H9 (cell line): ENCODE data around the gene ASPHD1. TPM values are rescaled to one million over a fixed set of nuclear protein-coding genes. Genes with fewer than 3 reads are reported as not detected.

Experiments used
- DNase-seq: peaks from one replicate; pipeline ENCODE4 v3.0.0-alpha.2; 2017
- H2AFZ ChIP-seq: one replicate; pipeline ENCODE4 v1.6.1; 2013; ENCODE audit warnings: mild to moderate bottlenecking, low read length, control low read depth, moderate library complexity
- H2AK5ac ChIP-seq: 2 replicates; pipeline ENCODE4 v1.6.1; 2013; ENCODE audit warnings: low read length, control low read depth, mixed read lengths; ENCODE audit not compliant: insufficient read length
- H2BK120ac ChIP-seq: one replicate; pipeline ENCODE4 v1.6.1; 2013; ENCODE audit warnings: low read depth, mild to moderate bottlenecking, low read length, control low read depth, inconsistent platforms; ENCODE audit not compliant: poor library complexity, severe bottlenecking
- H2BK12ac ChIP-seq: 2 replicates; pipeline ENCODE4 v1.6.1; 2013; ENCODE audit warnings: low read length, control low read depth, mixed read lengths, low read depth; ENCODE audit not compliant: insufficient read length
- H2BK15ac ChIP-seq: 2 replicates; pipeline ENCODE4 v1.6.1; 2013; ENCODE audit warnings: low read depth, low read length, control low read depth
- H2BK20ac ChIP-seq: one replicate; pipeline ENCODE4 v1.6.1; 2013; ENCODE audit warnings: low read depth, mild to moderate bottlenecking, low read length, control low read depth, inconsistent platforms; ENCODE audit not compliant: poor library complexity, severe bottlenecking
- H2BK5ac ChIP-seq: 2 replicates; pipeline ENCODE4 v1.6.1; 2013; ENCODE audit warnings: low read length, control low read depth, mixed read lengths; ENCODE audit not compliant: insufficient read length
- H3K14ac ChIP-seq: 2 replicates; pipeline ENCODE4 v1.6.1; 2013; ENCODE audit warnings: low read length, control low read depth; ENCODE audit not compliant: insufficient read depth
- H3K18ac ChIP-seq: 2 replicates; pipeline ENCODE4 v1.6.1; 2013; ENCODE audit warnings: low read depth, mild to moderate bottlenecking, mixed read lengths, low read length, control low read depth; ENCODE audit not compliant: insufficient read length
- H3K23ac ChIP-seq: 2 replicates; pipeline ENCODE4 v1.6.1; 2013; ENCODE audit warnings: low read length, control low read depth, mixed read lengths, low read depth; ENCODE audit not compliant: insufficient read length
- H3K23me2 ChIP-seq: 2 replicates; pipeline ENCODE4 v1.6.1; 2013; ENCODE audit warnings: low read depth, mild to moderate bottlenecking, mixed read lengths, low read length, control low read depth; ENCODE audit not compliant: insufficient read length, poor library complexity, severe bottlenecking
- H3K27ac ChIP-seq: 2 replicates; pipeline ENCODE4 v1.5.1; 2013; ENCODE audit warnings: low read length, control low read depth, mixed read lengths, low read depth; ENCODE audit not compliant: insufficient read length
- H3K27me3 ChIP-seq: 2 replicates; pipeline ENCODE4 v1.6.1; 2013; ENCODE audit warnings: low read length, control low read depth, inconsistent platforms; ENCODE audit not compliant: insufficient read depth
- H3K4ac ChIP-seq: 2 replicates; pipeline ENCODE4 v1.6.1; 2013; ENCODE audit warnings: low read depth, mild to moderate bottlenecking, control low read depth, inconsistent platforms, low read length, moderate library complexity
- H3K4me1 ChIP-seq: 2 replicates; pipeline ENCODE4 v1.6.1; 2013; ENCODE audit warnings: low read length, control low read depth, inconsistent platforms; ENCODE audit not compliant: insufficient read depth
- H3K4me2 ChIP-seq: 2 replicates; pipeline ENCODE4 v1.6.1; 2013; ENCODE audit warnings: low read length, control low read depth, mixed read lengths; ENCODE audit not compliant: insufficient read length, insufficient read depth
- H3K56ac ChIP-seq: 2 replicates; pipeline ENCODE4 v1.6.1; 2013; ENCODE audit warnings: low read depth, mild to moderate bottlenecking, mixed read lengths, low read length, control low read depth; ENCODE audit not compliant: insufficient read length
- H3K79me1 ChIP-seq: 2 replicates; pipeline ENCODE4 v1.6.1; 2013; ENCODE audit warnings: low read depth, mild to moderate bottlenecking, moderate library complexity, low read length, control low read depth, inconsistent platforms; ENCODE audit not compliant: insufficient read depth, poor library complexity, severe bottlenecking
- H3K79me2 ChIP-seq: 2 replicates; pipeline ENCODE4 v1.6.1; 2013; ENCODE audit warnings: low read length, control low read depth, inconsistent platforms; ENCODE audit not compliant: insufficient read depth
- H3K9ac ChIP-seq: 2 replicates; pipeline ENCODE4 v1.6.1; 2013; ENCODE audit warnings: low read length, control low read depth, mixed read lengths; ENCODE audit not compliant: insufficient read length; ENCODE audit errors: extremely low read depth
- H3K9me3 ChIP-seq: one replicate; pipeline ENCODE4 v1.6.1; 2013; ENCODE audit warnings: low read depth, low read length, inconsistent platforms; ENCODE audit not compliant: control insufficient read depth
- H3T11ph ChIP-seq: one replicate; pipeline ENCODE4 v1.6.1; 2013; ENCODE audit warnings: mild to moderate bottlenecking, low read length, control low read depth, inconsistent platforms
- H4K20me1 ChIP-seq: one replicate; pipeline ENCODE4 v1.6.1; 2013; ENCODE audit not compliant: control insufficient read depth, insufficient read length, insufficient read depth
- H4K5ac ChIP-seq: 2 replicates; pipeline ENCODE4 v1.6.1; 2013; ENCODE audit warnings: low read depth, mild to moderate bottlenecking, mixed read lengths, low read length, control low read depth; ENCODE audit not compliant: insufficient read length
- H4K8ac ChIP-seq: replicated peaks from 2 replicates; pipeline ENCODE4 v1.6.1; 2013; ENCODE audit warnings: low read length, control low read depth, mixed read lengths, low read depth; ENCODE audit not compliant: insufficient read length
- H4K91ac ChIP-seq: 2 replicates; pipeline ENCODE4 v1.6.1; 2013; ENCODE audit warnings: low read depth, mild to moderate bottlenecking, moderate library complexity, mixed read lengths, low read length, control low read depth; ENCODE audit not compliant: insufficient read length
- H3K27ac Mint-ChIP-seq, 3 experiments: 2 replicates in 2 of 3; 3 replicates in 1 of 3; pipeline ENCODE4 v1.8.0; 2020 to 2021; ENCODE audit warnings: mixed read lengths in 3 of 3, mild to moderate bottlenecking in 1 of 3, moderate library complexity in 1 of 3
- H3K27me3 Mint-ChIP-seq: 2 replicates; pipeline ENCODE4 v1.8.0; 2021; ENCODE audit warnings: low read depth, mild to moderate bottlenecking, moderate library complexity, mixed read lengths
- H3K36me3 Mint-ChIP-seq, 3 experiments: 2 replicates in 2 of 3; 3 replicates in 1 of 3; pipeline ENCODE4 v1.8.0; 2020 to 2021; ENCODE audit warnings: low read depth in 3 of 3, mixed read lengths in 3 of 3; ENCODE audit not compliant: insufficient read depth in 1 of 3
- H3K4me1 Mint-ChIP-seq, 2 experiments: 2 replicates each; pipeline ENCODE4 v1.8.0; 2020; ENCODE audit warnings: mixed read lengths in 2 of 2
- H3K4me3 Mint-ChIP-seq, 2 experiments: 2 replicates in 1 of 2; 3 replicates in 1 of 2; pipeline ENCODE4 v1.8.0; 2020 to 2021; ENCODE audit warnings: mild to moderate bottlenecking in 2 of 2, mixed read lengths in 2 of 2, moderate library complexity in 1 of 2
- H3K9me3 Mint-ChIP-seq, 2 experiments: 2 replicates in 1 of 2; 3 replicates in 1 of 2; pipeline ENCODE4 v1.8.0; 2020; ENCODE audit warnings: mild to moderate bottlenecking in 2 of 2, mixed read lengths in 2 of 2, moderate library complexity in 1 of 2
- CTCF ChIP-seq: fragments of 200-600 bp; sonication (generic); conservative IDR thresholded peaks from 3 replicates; pipeline ENCODE4 v1.8.0; 2021; ENCODE audit warnings: antibody characterized with exemption, mild to moderate bottlenecking
- WGBS: extraction: QIAGEN DNeasy Blood & Tissue Kit; methylation state at CpG from one replicate; pipeline ENCODE4 v1.1.7; 2013; ENCODE audit warnings: missing lambda C conversion rate, low lambda C conversion rate, mixed read lengths; ENCODE audit not compliant: insufficient read length; ENCODE audit errors: extremely low coverage; 5-methylcytosine and 5-hydroxymethylcytosine counted together
- total RNA-seq: library from RNA; stranded (reverse); gene quantifications from 2 replicates; pipeline ENCODE4 v1.2.1, GENCODE V29; 2021

The ASPHD1 gene
- total RNA-seq, 1 experiment from 2014 or later: 16.7 TPM

GRCh38 chr16:29881050-29881449, 19.2 kb upstream of the ASPHD1 start:
- Histone ChIP-seq H3K27me3 (no peaks in the 10 kb centered on the region), H3K4me2 (no peak overlapping the region), H4K91ac (no peak overlapping the region), H3K23me2 (peaks cover 10% of the 10 kb centered on the region), H2BK15ac (no peak overlapping the region), H3K23ac (no peak overlapping the region), H3K14ac (no peak overlapping the region), H2BK20ac (no peak overlapping the region), H3K4ac (no peak overlapping the region), H3K27ac (no peak overlapping the region), H2BK12ac (no peak overlapping the region), H2BK120ac (no peak overlapping the region), H3K9ac (no peak overlapping the region), H3K9me3 (no peaks in the 10 kb centered on the region), H2AK5ac (no peak overlapping the region), H2AFZ (no peak overlapping the region), H4K20me1 (no peaks in the 10 kb centered on the region), H3K56ac (no peak overlapping the region), H4K5ac (no peak overlapping the region), H3K18ac (no peak overlapping the region), H3K79me2 (no peaks in the 10 kb centered on the region), H3K79me1 (no peaks in the 10 kb centered on the region), H3T11ph (no peak overlapping the region), H3K4me1 (no peaks in the 10 kb centered on the region), H4K8ac (no peak overlapping the region), H2BK5ac (no peak overlapping the region)
- Mint-ChIP-seq H3K36me3 (peaks cover 10 to 34% (median 33%) of the 10 kb centered on the region in 3 experiments), H3K27ac (peak overlapping the region in 2 of 3 experiments; percentile 39 to 68; a peak in 3 of 7 replicates), H3K9me3 (no peaks in the 10 kb centered on the region; a peak in 1 of 5 replicates), H3K27me3 (peaks cover 3% of the 10 kb centered on the region), H3K4me3 (no peak overlapping the region; a peak in 1 of 5 replicates), H3K4me1 (peaks cover 9 to 10% of the 10 kb centered on the region in 2 experiments)
- no peak for DNase-seq
- WGBS: no CpG with 5 or more reads among the region's 3 CpGs
- no peak for TF ChIP-seq CTCF
